H7 (cell line): ENCODE measurements around the gene ZNF438. TPM values are rescaled to one million over a fixed set of nuclear protein-coding genes. Genes with fewer than 3 reads are reported as not detected.

Experiments
- DNase-seq: peaks from one replicate; pipeline ENCODE4 v3.0.0; 2012
- H3K27me3 ChIP-seq: 2 replicates; pipeline ENCODE4 v1.6.0; 2011; ENCODE audit warnings: mild to moderate bottlenecking, low read length; ENCODE audit not compliant: control insufficient read depth, insufficient read depth
- H3K36me3 ChIP-seq: replicated peaks from 2 replicates; pipeline ENCODE4 v1.5.1; 2011; ENCODE audit warnings: low read length; ENCODE audit not compliant: control insufficient read depth, insufficient read depth
- H3K4me3 ChIP-seq: 2 replicates; pipeline ENCODE4 v1.5.1; 2011; ENCODE audit warnings: low read depth, mild to moderate bottlenecking, control low read depth, low read length, moderate library complexity; ENCODE audit not compliant: insufficient read depth
- total RNA-seq: library from RNA; depleted of rRNA; stranded (reverse); fragments of >200 nt; shearing (Covaris generic); gene quantifications from 2 replicates; pipeline ENCODE4 v1.2.3, GENCODE V29; 2014

ZNF438 gene
- total RNA-seq, 1 experiment from 2014 or later = 2.3 TPM

- H3K27me3 ChIP-seq = no peaks in the 10 kb centered on the region
Observed at GRCh38 chr10:30863516-30864210, 168.0 kb downstream of the ZNF438 start.

GRCh38 chr10:30862486-30862885 is 169.2 kb downstream of the ZNF438 start:
- H3K27me3 ChIP-seq = no peaks in the 10 kb centered on the region
- DNase-seq = no peak
- H3K4me3 ChIP-seq = no peak overlapping the region
- no peaks in the 10 kb centered on the region for H3K36me3 ChIP-seq

More at GRCh38 chr10:30863516-30864210, 168.0 kb downstream of the ZNF438 start:
- no peaks in the 10 kb centered on the region for H3K36me3 ChIP-seq
- no peak for DNase-seq
- H3K4me3 ChIP-seq = no peak overlapping the region

GRCh38 chr10:30861976-30862375 is 169.7 kb downstream of the ZNF438 start:
- H3K36me3 ChIP-seq = no peaks in the 10 kb centered on the region
- no peak for DNase-seq

GRCh38 chr10:30861221-30861620 is 170.4 kb downstream of the ZNF438 start:
- H3K4me3 ChIP-seq = no peak overlapping the region
- no peaks in the 10 kb centered on the region for H3K27me3 ChIP-seq
- H3K36me3 ChIP-seq = no peaks in the 10 kb centered on the region
- no peak for DNase-seq

More at GRCh38 chr10:30861976-30862375, 169.7 kb downstream of the ZNF438 start:
- H3K4me3 ChIP-seq = no peak overlapping the region
- H3K27me3 ChIP-seq = no peaks in the 10 kb centered on the region

- Histone ChIP-seq H3K27me3 (no peaks in the 10 kb centered on the region), H3K4me3 (no peak overlapping the region), H3K36me3 (no peaks in the 10 kb centered on the region)
- DNase-seq = no peak
Observed at GRCh38 chr10:30858499-30858898, 173.2 kb downstream of the ZNF438 start.

GRCh38 chr10:30857803-30858202 is 173.9 kb downstream of the ZNF438 start:
- Histone ChIP-seq H3K36me3 (no peaks in the 10 kb centered on the region), H3K27me3 (no peaks in the 10 kb centered on the region), H3K4me3 (no peak overlapping the region)
- no peak for DNase-seq

- Histone ChIP-seq H3K36me3 (no peaks in the 10 kb centered on the region), H3K27me3 (no peaks in the 10 kb centered on the region), H3K4me3 (no peak overlapping the region)
- DNase-seq = no peak
Observed at GRCh38 chr10:30855131-30855530, 176.5 kb downstream of the ZNF438 start.

- Histone ChIP-seq H3K27me3 (no peaks in the 10 kb centered on the region), H3K4me3 (no peak overlapping the region), H3K36me3 (no peaks in the 10 kb centered on the region)
Observed at GRCh38 chr10:30854656-30855055, 177.0 kb downstream of the ZNF438 start.

GRCh38 chr10:30853066-30853465 is 178.6 kb downstream of the ZNF438 start:
- no peak overlapping the region for H3K4me3 ChIP-seq
- H3K27me3 ChIP-seq = no peaks in the 10 kb centered on the region
- H3K36me3 ChIP-seq = no peaks in the 10 kb centered on the region
- no peak for DNase-seq

More at GRCh38 chr10:30854656-30855055, 177.0 kb downstream of the ZNF438 start:
- no peak for DNase-seq

GRCh38 chr10:30850776-30851175 is 180.9 kb downstream of the ZNF438 start:
- no peaks in the 10 kb centered on the region for H3K27me3 ChIP-seq
- no peak overlapping the region for H3K4me3 ChIP-seq
- DNase-seq = no peak
- no peaks in the 10 kb centered on the region for H3K36me3 ChIP-seq

- DNase-seq = no peak
- H3K4me3 ChIP-seq = no peak overlapping the region
- no peaks in the 10 kb centered on the region for H3K27me3 ChIP-seq
- no peaks in the 10 kb centered on the region for H3K36me3 ChIP-seq
Observed at GRCh38 chr10:30849231-30850035, 182.2 kb downstream of the ZNF438 start.

- no peak for DNase-seq
- H3K36me3 ChIP-seq = no peaks in the 10 kb centered on the region
- H3K27me3 ChIP-seq = no peaks in the 10 kb centered on the region
- no peak overlapping the region for H3K4me3 ChIP-seq
Observed at GRCh38 chr10:30848396-30849032, 183.2 kb downstream of the ZNF438 start.

GRCh38 chr10:30847642-30848041 is 184.0 kb downstream of the ZNF438 start:
- H3K27me3 ChIP-seq = no peaks in the 10 kb centered on the region
- no peak overlapping the region for H3K4me3 ChIP-seq
- no peak for DNase-seq
- H3K36me3 ChIP-seq = no peaks in the 10 kb centered on the region

GRCh38 chr10:30847199-30847598 is 184.5 kb downstream of the ZNF438 start:
- Histone ChIP-seq H3K36me3 (no peaks in the 10 kb centered on the region), H3K4me3 (no peak overlapping the region), H3K27me3 (no peaks in the 10 kb centered on the region)
- DNase-seq = no peak

- no peaks in the 10 kb centered on the region for H3K27me3 ChIP-seq
- H3K4me3 ChIP-seq = no peak overlapping the region
- H3K36me3 ChIP-seq = no peaks in the 10 kb centered on the region
- no peak for DNase-seq
Observed at GRCh38 chr10:30846710-30847109, 185.0 kb downstream of the ZNF438 start.
